A549 (cell line): ENCODE results near the gene PLA2G2E.

Source experiments
- CTCF ChIP-seq: fragments of >200 bp; sonication (Bioruptor Twin); formaldehyde crosslinking; IDR thresholded peaks from 3 replicates; pipeline ENCODE4 v1.5.1; 2016
- EP300 ChIP-seq, 2 experiments: fragments of >200 bp; sonication (Bioruptor Twin); formaldehyde crosslinking; IDR thresholded peaks; 2 replicates in 1 of 2; 3 replicates in 1 of 2; pipeline ENCODE4 v1.6.1; 2016 to 2017
- ESRRA ChIP-seq: fragments of 150-350 bp; IDR thresholded peaks from 2 replicates; pipeline ENCODE4 v1.6.1; 2014; ENCODE audit warnings: mild to moderate bottlenecking, low read length, borderline replicate concordance
- KDM5A ChIP-seq: fragments of 200-600 bp; sonication (generic); IDR thresholded peaks from 2 replicates; pipeline ENCODE4 v1.6.1; 2016; ENCODE audit warnings: antibody characterized with exemption, mild to moderate bottlenecking
- MYC ChIP-seq: IDR thresholded peaks from 2 replicates; pipeline ENCODE4 v1.6.1; 2012; ENCODE audit warnings: mild to moderate bottlenecking, inconsistent platforms, low read length, improper control_type of control experiment, borderline replicate concordance
- POLR2A ChIP-seq: IDR thresholded peaks from 2 replicates; pipeline ENCODE4 v1.6.1; 2012; ENCODE audit warnings: mild to moderate bottlenecking, low read length
- RCOR1 ChIP-seq: fragments of 150-350 bp; IDR thresholded peaks from 2 replicates; pipeline ENCODE4 v1.6.1; 2014; ENCODE audit warnings: antibody characterized with exemption, low read length, low read depth
- REST ChIP-seq: fragments of 200-600 bp; sonication (generic); IDR thresholded peaks from 2 replicates; pipeline ENCODE4 v1.6.1; 2016; ENCODE audit warnings: antibody characterized with exemption, mild to moderate bottlenecking, moderate library complexity

GRCh38 chr1:19971664-19972063 is 48.2 kb upstream of the PLA2G2E start:
- TF ChIP-seq EP300 (IDR thresholded peaks at IDR 0.05) (no peak), KDM5A (no peak), REST (no peak), POLR2A (no peak), CTCF (no peak), MYC (no peak), ESRRA (no peak), RCOR1 (no peak)
